NOMO-1 treated with DMSO at 0.1 percent for 48 hours (cell line): ENCODE measurements around the gene ZNF629.

ENCODE experiments used
- DNase-seq: peaks from one replicate; lab custom pipeline; 2025; ENCODE audit not compliant: unreplicated experiment; lab: John Stamatoyannopoulos, UW

ZNF629 gene

GRCh38 chr16:30767767-30768465, 19.1 kb downstream of the ZNF629 start:
- DNase-seq = no peak

GRCh38 chr16:30766933-30767284, 20.1 kb downstream of the ZNF629 start:
- DNase-seq = no peak

- DNase-seq = no peak
These were observed 20.6 kb downstream of the ZNF629 start for GRCh38 chr16:30766206-30766932.

GRCh38 chr16:30764816-30765465, 22.1 kb downstream of the ZNF629 start:
- no peak for DNase-seq

GRCh38 chr16:30764086-30764485, 22.9 kb downstream of the ZNF629 start:
- no peak for DNase-seq

- DNase-seq = no peak
These were observed 23.8 kb downstream of the ZNF629 start for GRCh38 chr16:30762991-30763725.

- DNase-seq = peak; percentile 98
These were observed 24.8 kb downstream of the ZNF629 start, which contains the start of the genes CFAP119 and RNF40 for GRCh38 chr16:30761928-30762902. Gene CFAP119 (minus strand): TSS chr16:30762062. CDS start chr16:30761748, 314 bp downstream. Gene RNF40 (plus strand): TSS chr16:30762322. CDS start chr16:30762546, 224 bp downstream.

GRCh38 chr16:30761427-30761927, 25.5 kb downstream of the ZNF629 start:
- DNase-seq = peak; percentile 36

- DNase-seq = no peak
These were observed 26.2 kb downstream of the ZNF629 start for GRCh38 chr16:30760577-30761426.

- no peak for DNase-seq
These were observed 26.9 kb downstream of the ZNF629 start for GRCh38 chr16:30760001-30760559.

GRCh38 chr16:30758988-30759491, 28.0 kb downstream of the ZNF629 start:
- DNase-seq = peak; percentile 95

- no peak for DNase-seq
These were observed 29.7 kb downstream of the ZNF629 start for GRCh38 chr16:30757316-30757715.

GRCh38 chr16:30756781-30757100, 30.3 kb downstream of the ZNF629 start:
- DNase-seq = no peak

GRCh38 chr16:30755955-30756780, 30.8 kb downstream of the ZNF629 start:
- DNase-seq = no peak

GRCh38 chr16:30753596-30753995, 33.4 kb downstream of the ZNF629 start:
- no peak for DNase-seq

- DNase-seq = no peak
These were observed 36.0 kb downstream of the ZNF629 start for GRCh38 chr16:30750876-30751465.

- no peak for DNase-seq
These were observed 36.8 kb downstream of the ZNF629 start for GRCh38 chr16:30750201-30750600.
